ENCODE measurements around the gene SYNPO.

Gene SYNPO

DNA sequence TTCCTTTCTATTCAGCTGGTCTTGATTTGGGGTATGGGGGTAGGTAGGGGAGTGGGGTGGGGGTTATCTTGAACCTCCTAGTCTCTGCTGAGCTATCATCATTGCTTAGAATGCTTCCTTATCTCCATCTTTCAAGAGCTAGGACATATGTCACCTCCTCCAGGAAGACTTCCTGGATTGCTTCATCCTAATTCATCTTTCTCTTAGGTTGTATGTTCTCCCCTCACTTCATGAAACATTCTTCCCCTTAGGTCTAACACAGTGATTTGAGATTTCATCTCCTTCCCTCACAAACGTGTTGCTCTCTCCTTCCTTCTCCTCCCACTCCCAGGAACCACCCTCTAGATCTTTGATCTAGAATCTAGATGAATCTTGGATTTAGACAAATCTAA, 2.4 kb upstream of the SYNPO start:
- no peaks in the 10 kb centered on the region for H3K27me3 ChIP-seq (replicated peaks; ENCODE audit: control insufficient read depth, insufficient read depth, low read length)
- H3K4me3 ChIP-seq (replicated peaks; ENCODE audit: low read depth, low read length) = no peak overlapping the region
- TF ChIP-seq CTCF (IDR thresholded peaks at IDR 0.05; ENCODE audit: insufficient read depth, low read length, poor library complexity, severe bottlenecking) = no peak
- no peak for DNase-seq (ENCODE audit: extremely low read depth, insufficient read length)
- H3K36me3 ChIP-seq (ENCODE audit: control insufficient read depth, insufficient read depth, low read length) = no peaks in the 10 kb centered on the region; the same call in 1 of the 2 replicates

DNA sequence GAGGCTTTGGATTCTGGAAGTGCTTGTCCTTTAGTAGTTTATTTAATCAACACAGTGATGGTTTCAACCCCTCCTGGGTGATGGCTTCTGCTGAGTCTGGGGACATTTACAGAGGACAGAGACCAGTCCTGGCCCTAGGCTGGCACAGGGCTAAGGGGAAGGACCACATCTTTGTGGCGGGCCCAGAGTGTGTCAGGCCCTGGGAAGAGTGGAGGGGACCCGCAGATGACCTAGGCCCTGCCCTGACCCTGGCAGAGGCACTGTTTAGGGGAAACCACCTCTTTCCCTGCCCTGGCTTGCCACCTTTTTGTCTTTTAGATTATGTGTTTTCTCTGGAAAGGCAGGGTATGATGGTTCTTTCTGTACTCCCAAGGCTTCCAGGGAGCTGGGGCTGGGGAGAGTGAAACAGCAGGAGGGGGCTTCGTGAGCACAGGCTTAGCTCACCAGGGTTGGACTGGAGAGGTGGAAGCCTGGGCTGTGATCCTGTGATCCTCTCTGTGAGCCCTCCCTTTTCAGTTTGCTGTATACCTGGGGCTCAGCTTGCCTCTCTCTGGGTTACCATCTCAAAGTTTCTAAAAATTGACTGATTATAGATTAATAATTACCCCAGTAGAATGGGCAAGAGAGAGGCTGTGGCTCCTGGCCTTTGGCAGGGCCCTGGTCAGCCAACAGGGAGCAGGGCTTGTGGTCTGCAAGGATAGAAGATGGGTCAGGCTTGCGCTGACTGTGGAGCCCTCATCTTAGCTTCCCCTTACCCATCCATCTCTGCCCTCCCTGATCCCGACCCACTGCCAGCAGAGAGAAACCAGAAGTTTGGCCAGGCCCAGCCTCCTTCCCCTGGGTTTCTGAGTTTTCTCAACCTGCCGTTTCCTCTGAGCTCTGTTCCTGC, 1.7 kb upstream of the SYNPO start:
- no peak for DNase-seq (ENCODE audit: extremely low read depth, insufficient read length)
- H3K4me3 ChIP-seq (replicated peaks; ENCODE audit: low read depth, low read length) = no peak overlapping the region
- H3K27me3 ChIP-seq (replicated peaks; ENCODE audit: control insufficient read depth, insufficient read depth, low read length) = no peaks in the 10 kb centered on the region
- H3K36me3 ChIP-seq (ENCODE audit: control insufficient read depth, insufficient read depth, low read length) = no peaks in the 10 kb centered on the region; the same call in 1 of the 2 replicates
- no peak for TF ChIP-seq CTCF (IDR thresholded peaks at IDR 0.05; ENCODE audit: insufficient read depth, low read length, poor library complexity, severe bottlenecking)

DNA sequence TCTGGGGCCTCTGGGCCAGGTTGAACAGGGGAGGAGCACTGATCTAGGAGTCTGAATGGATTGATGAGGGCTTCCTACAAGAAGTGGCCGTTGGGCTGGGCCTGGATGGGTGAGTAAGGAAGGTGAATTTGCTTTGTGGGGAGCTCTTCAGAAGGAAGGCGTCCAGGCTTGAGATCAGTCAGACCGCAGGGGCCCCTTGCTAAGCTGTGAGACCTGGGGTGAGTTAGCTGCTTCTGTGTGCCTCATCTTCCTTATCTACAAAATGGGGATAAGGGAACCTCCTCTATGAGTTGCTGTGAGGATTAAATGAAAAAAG, 1.1 kb upstream of the SYNPO start:
- Histone ChIP-seq H3K4me3 (replicated peaks; ENCODE audit: low read depth, low read length) (no peak overlapping the region), H3K27me3 (replicated peaks; ENCODE audit: control insufficient read depth, insufficient read depth, low read length) (no peaks in the 10 kb centered on the region), H3K36me3 (ENCODE audit: control insufficient read depth, insufficient read depth, low read length) (no peaks in the 10 kb centered on the region; the same call in 1 of the 2 replicates)
- no peak for TF ChIP-seq CTCF (IDR thresholded peaks at IDR 0.05; ENCODE audit: insufficient read depth, low read length, poor library complexity, severe bottlenecking)
- DNase-seq (ENCODE audit: extremely low read depth, insufficient read length) = no peak

DNA sequence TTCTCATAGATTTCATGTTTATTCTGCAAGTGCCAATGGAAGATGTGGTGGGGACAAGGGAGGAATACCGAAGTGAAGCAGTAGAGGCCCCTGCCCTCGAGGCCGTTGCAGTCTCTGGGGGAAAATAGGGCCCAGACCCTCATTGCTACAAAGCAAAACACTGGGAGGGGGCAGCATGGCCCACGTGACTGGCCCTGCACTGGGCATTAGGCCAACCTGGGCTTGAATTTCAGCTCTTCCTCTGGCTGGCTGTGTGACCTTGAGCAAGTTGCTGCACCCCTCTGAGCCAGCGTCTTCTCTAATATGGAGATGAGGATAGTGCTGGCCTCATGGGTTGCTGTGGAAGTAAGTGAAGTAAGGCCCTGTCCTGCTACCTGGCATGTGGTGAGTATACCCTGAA, 709 bp upstream of the SYNPO start:
- no peaks in the 10 kb centered on the region for H3K27me3 ChIP-seq (replicated peaks; ENCODE audit: control insufficient read depth, insufficient read depth, low read length)
- H3K36me3 ChIP-seq (ENCODE audit: control insufficient read depth, insufficient read depth, low read length) = no peaks in the 10 kb centered on the region; the same call in 1 of the 2 replicates
- DNase-seq (ENCODE audit: extremely low read depth, insufficient read length) = no peak
- TF ChIP-seq CTCF (IDR thresholded peaks at IDR 0.05; ENCODE audit: insufficient read depth, low read length, poor library complexity, severe bottlenecking) = no peak
- H3K4me3 ChIP-seq (replicated peaks; ENCODE audit: low read depth, low read length) = no peak overlapping the region

- DNase-seq (ENCODE audit: extremely low read depth, insufficient read length) = no peak
Measured at GRCh38 chr5:150641006-150641570, 628 bp downstream of the SYNPO start.

More at GRCh38 chr5:150641006-150641570, 628 bp downstream of the SYNPO start:
- no peak overlapping the region for H3K4me3 ChIP-seq (replicated peaks; ENCODE audit: low read depth, low read length)
- no peaks in the 10 kb centered on the region for H3K36me3 ChIP-seq (ENCODE audit: control insufficient read depth, insufficient read depth, low read length)
- no peaks in the 10 kb centered on the region for H3K27me3 ChIP-seq (replicated peaks; ENCODE audit: control insufficient read depth, insufficient read depth, low read length)
- TF ChIP-seq CTCF (IDR thresholded peaks at IDR 0.05; ENCODE audit: insufficient read depth, low read length, poor library complexity, severe bottlenecking) = no peak
